Measurements from ENCODE around the gene HIPK4. TPM values are rescaled to one million over a fixed set of nuclear protein-coding genes. Genes with fewer than 3 reads are reported as not detected.

The HIPK4 gene
- total and polyA plus RNA-seq, 9 of the 15 experiments (the other 6 are each of a cell fraction or from before 2014, with no cell fraction given) = 0.06 to 0.09 TPM; not detected in 7

GRCh38 chr19:40363069-40363468 lies 26.9 kb downstream of the HIPK4 start (continued):
- peak in 1 of 2 experiments; percentile 72; a peak in 1 of 4 replicates for TF ChIP-seq HDAC1 (IDR thresholded peaks at IDR 0.05)
- no peak for TF ChIP-seq SMARCA5 (IDR thresholded peaks at IDR 0.05)
- no peak for TF ChIP-seq YY1 (IDR thresholded peaks at IDR 0.05; ENCODE audit: borderline replicate concordance in 1 of 3, control insufficient read depth in 1 of 3, extremely low read depth in 1 of 3, insufficient read depth in 3 of 3, insufficient read length in 1 of 3, insufficient replicate concordance in 2 of 3, low read depth in 1 of 3, low read length in 2 of 3)
- no peak for TF ChIP-seq ZNF311 (CRISPR knock-in tag; IDR thresholded peaks at IDR 0.05)
- 0 out of 2 replicates have a peak, but pooled peaks have one; percentile 20 for TF ChIP-seq CBFA2T3 (IDR thresholded peaks at IDR 0.05)
- TF ChIP-seq RBFOX2 (IDR thresholded peaks at IDR 0.05; ENCODE audit: low read depth, low read length) = no peak
- peak; percentile 30; the same call in 1 of the 2 replicates for TF ChIP-seq MGA (IDR thresholded peaks at IDR 0.05)
- no peak for TF ChIP-seq MYNN (IDR thresholded peaks at IDR 0.05)
- no peak for TF ChIP-seq MYNN (CRISPR knock-in tag; IDR thresholded peaks at IDR 0.05)
- TF ChIP-seq ZNF436 (CRISPR knock-in tag; IDR thresholded peaks at IDR 0.05) = no peak
- no peak for TF ChIP-seq BHLHE40 (IDR thresholded peaks at IDR 0.05; ENCODE audit: low read length)
- no peak for TF ChIP-seq ZNF445 (CRISPR knock-in tag; IDR thresholded peaks at IDR 0.05; ENCODE audit: low read depth)
- TF ChIP-seq ZNF347 (CRISPR knock-in tag; IDR thresholded peaks at IDR 0.05; ENCODE audit: low read depth) = no peak
- TF ChIP-seq ZNF79 (CRISPR knock-in tag; IDR thresholded peaks at IDR 0.05; ENCODE audit: low read depth) = no peak
- TF ChIP-seq RBM25 (IDR thresholded peaks at IDR 0.05; ENCODE audit: low read depth, low read length, severe bottlenecking) = no peak
- no peak for TF ChIP-seq IRF1 (CRISPR knock-in tag; IDR thresholded peaks at IDR 0.05; ENCODE audit: borderline replicate concordance)

All from K562 (cell line).